Activated gamma-delta T cell treated with anti-CD3 and anti-CD28 coated beads, Interleukin-2, amount 50 U/mL, for 16 hours (primary cell): ENCODE measurements around the gene EFCAB13.
"Not testable (repeated sequence)": the region's sequence is repeated elsewhere in the genome, so short reads cannot be mapped to it uniquely, and the experiment has no call there.

Experiments used
- DNase-seq: peaks from one replicate; pipeline ENCODE4 v3.0.0-alpha.2; 2020; ENCODE audit warnings: low read depth

The EFCAB13 gene

GRCh38 chr17:47425887-47426635 is 102.3 kb downstream of the EFCAB13 start:
- DNase-seq = not testable (repeated sequence)

DNA sequence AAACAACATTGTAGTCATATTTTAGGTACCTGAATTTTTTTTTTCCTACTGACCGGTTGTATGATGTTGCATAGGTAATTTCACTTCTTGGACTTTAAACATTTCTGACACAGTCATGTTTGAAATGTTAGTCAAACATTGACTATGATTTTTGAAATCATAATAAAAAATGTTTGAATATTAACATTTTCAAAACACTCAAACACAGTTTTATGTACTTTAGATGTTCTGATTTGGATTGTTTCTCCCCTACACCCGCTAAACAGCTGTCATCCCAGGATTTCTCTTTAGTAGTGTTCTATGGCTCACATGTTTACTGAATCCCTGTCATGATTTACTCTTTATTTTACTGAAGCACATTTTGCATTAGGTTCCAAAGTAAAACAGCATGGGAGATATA is 104.2 kb downstream of the EFCAB13 start:
- no peak for DNase-seq

DNA sequence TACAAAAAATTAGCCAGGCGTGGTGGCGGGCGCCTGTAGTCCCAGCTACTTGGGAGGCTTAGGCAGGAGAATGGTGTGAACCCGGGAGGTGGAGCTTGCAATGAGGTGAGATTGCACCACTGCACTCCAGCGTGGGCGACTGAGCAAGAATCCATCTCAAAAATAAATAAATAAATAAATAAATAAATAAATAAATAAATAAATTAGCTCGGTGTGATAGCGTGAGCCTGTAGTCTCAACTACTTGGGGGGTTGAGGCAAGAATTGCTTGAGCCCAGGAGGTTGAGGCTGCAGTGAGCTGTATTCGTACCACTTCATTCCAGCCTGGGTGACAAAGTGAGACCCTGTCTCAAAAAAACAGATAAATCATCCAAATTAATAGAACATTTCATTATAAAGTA is 108.5 kb downstream of the EFCAB13 start:
- DNase-seq = not testable (repeated sequence)

- DNase-seq = no peak
Measured at GRCh38 chr17:47465165-47465564, 141.4 kb downstream of the EFCAB13 start.

DNA sequence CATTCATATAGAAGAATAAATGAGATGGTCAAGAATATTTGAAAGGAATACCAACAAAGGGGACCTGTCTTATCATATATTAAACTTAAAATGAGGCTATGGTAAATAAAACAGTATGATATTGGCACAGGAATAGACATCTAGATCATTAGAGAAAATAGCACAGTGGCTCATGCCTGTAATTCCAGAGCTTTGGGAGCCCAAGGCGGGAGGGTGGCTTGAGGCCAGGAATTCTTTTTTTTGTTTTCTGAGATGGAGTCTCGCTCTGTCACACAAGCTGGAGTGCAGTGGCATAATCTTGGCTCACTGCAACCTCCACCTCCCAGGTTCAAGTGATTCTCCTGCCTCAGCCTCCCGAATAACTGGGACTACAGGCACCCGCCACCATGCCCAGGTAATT is 143.2 kb downstream of the EFCAB13 start:
- DNase-seq = not testable (repeated sequence)

- no peak for DNase-seq
Measured at GRCh38 chr17:47470836-47471235, 147.1 kb downstream of the EFCAB13 start.

- DNase-seq = not testable (repeated sequence)
Measured at GRCh38 chr17:47472073-47472472, 148.3 kb downstream of the EFCAB13 start.
